CD4-positive, alpha-beta T cell (primary cell): ENCODE results near the gene TMEM168. TPM values are rescaled to one million over a fixed set of nuclear protein-coding genes. Genes with fewer than 3 reads are reported as not detected.

Experiments
- ATAC-seq: fragments of 200-7000 bp; cut with Tn5 transposase; one replicate; pipeline ENCODE4 v1.10.0; 2022; ENCODE audit warnings: mild to moderate bottlenecking; ENCODE audit not compliant: poor library complexity
- CTCF ChIA-PET: fragments of 350-600 bp; sonication (Branson Sonifier 250); formaldehyde crosslinking; loops from one replicate; lab custom pipeline; 2021; ENCODE audit warnings: antibody characterized with exemption, inconsistent platforms; lab: Charles Lee
- POLR2A ChIA-PET: fragments of 350-600 bp; sonication (Branson Sonifier 250); formaldehyde crosslinking; loops from one replicate; lab custom pipeline; 2021; ENCODE audit warnings: antibody characterized with exemption, inconsistent platforms; lab: Charles Lee
- DNase-seq, 14 experiments: peaks; one replicate each; pipeline ENCODE4 v3.0.0-alpha.2; 2013 to 2020; ENCODE audit warnings: mixed read lengths in 2 of 14
- H3K27ac ChIP-seq, 2 donors: one replicate each; pipeline versions ENCODE4 v1.5.1 to v1.7.0; 2013; ENCODE audit warnings: low read length in 2 of 2, low read depth in 1 of 2, mild to moderate bottlenecking in 1 of 2
- H3K27me3 ChIP-seq, 2 experiments: 1 replicate in 1 of 2; 2 replicates in 1 of 2; pipeline versions ENCODE4 v1.6.1 to v1.7.0; 2013; ENCODE audit warnings: low read length in 2 of 2, control low read depth in 1 of 2, mild to moderate bottlenecking in 1 of 2, moderate library complexity in 1 of 2; ENCODE audit not compliant: insufficient read depth in 2 of 2, control insufficient read depth in 1 of 2
- H3K36me3 ChIP-seq: one replicate; pipeline ENCODE4 v1.6.1; 2013; ENCODE audit warnings: low read length, control low read depth; ENCODE audit not compliant: insufficient read depth
- H3K4me1 ChIP-seq: one replicate; pipeline ENCODE4 v1.6.1; 2013; ENCODE audit warnings: low read length, control low read depth; ENCODE audit not compliant: insufficient read depth
- H3K4me3 ChIP-seq: one replicate; pipeline ENCODE4 v1.5.1; 2013; ENCODE audit warnings: mild to moderate bottlenecking, low read length, moderate library complexity
- H3K9me3 ChIP-seq, 2 experiments: 1 replicate in 1 of 2; 2 replicates in 1 of 2; pipeline versions ENCODE4 v1.6.1 to v1.7.0; 2013; ENCODE audit warnings: low read length in 2 of 2, mild to moderate bottlenecking in 2 of 2, control low read depth in 1 of 2, moderate library complexity in 1 of 2; ENCODE audit not compliant: control insufficient read depth in 1 of 2, insufficient read depth in 1 of 2
- H3K27ac Mint-ChIP-seq: one replicate; pipeline ENCODE4 v1.8.0; 2020; ENCODE audit warnings: mixed read lengths
- H3K27me3 Mint-ChIP-seq: one replicate; pipeline ENCODE4 v1.8.0; 2021; ENCODE audit warnings: mixed read lengths
- H3K36me3 Mint-ChIP-seq: one replicate; pipeline ENCODE4 v1.8.0; 2021; ENCODE audit warnings: low read depth, mixed read lengths
- H3K4me1 Mint-ChIP-seq: one replicate; pipeline ENCODE4 v1.8.0; 2021; ENCODE audit warnings: low read depth, mixed read lengths
- H3K4me3 Mint-ChIP-seq: one replicate; pipeline ENCODE4 v1.8.0; 2020; ENCODE audit warnings: mild to moderate bottlenecking, mixed read lengths
- H3K9me3 Mint-ChIP-seq: one replicate; pipeline ENCODE4 v1.8.0; 2020; ENCODE audit warnings: mixed read lengths
- intact Hi-C, 2 experiments: fragments of 100-400 bp; cut with DNase I in 1 of 2; cut with micrococcal nuclease in 1 of 2; formaldehyde crosslinking; loops; one replicate each; pipeline versions ENCODE4 v1.15.1 to v1.9.0; 2023 to 2025; cut with DNase I, micrococcal nuclease
- total RNA-seq, 174 experiments: library from RNA in 2 of 174; stranded (reverse) in 2 of 174; gene quantifications; one replicate each; pipeline ENCODE4 v1.2.3 and lab custom pipeline; 2021 to 2026
- TF ChIP-seq, protein P1 (sequence below): fragments of 200-600 bp; IDR thresholded peaks from one replicate; pipeline ENCODE4 v1.8.0; 2022; ENCODE audit warnings: antibody characterized with exemption, mild to moderate bottlenecking

Gene TMEM168
- total RNA-seq, 2 experiments from 2014 or later = 11.5 to 11.9 TPM

DNA sequence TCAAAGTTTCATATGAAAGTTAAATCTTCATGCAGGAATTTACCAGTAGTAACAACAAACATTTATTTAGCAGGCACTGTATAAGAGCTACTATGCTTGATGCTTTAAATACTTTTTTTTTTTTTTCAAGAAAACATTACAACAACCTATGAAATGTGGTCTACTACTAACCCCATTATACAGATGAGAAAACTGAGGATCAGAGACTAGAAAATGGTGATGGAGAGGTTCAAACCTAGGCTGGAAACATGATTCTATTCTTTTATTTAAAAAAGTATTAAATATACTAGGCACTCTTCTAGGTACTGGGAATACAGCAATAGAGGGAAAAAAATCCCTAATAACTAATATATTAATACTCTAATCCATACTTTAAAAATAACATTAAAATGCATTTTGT lies 40.6 kb upstream of the TMEM168 start:
- peaks cover 92% of the 10 kb centered on the region for H3K36me3 Mint-ChIP-seq
- no peak overlapping the region for H3K27ac Mint-ChIP-seq
- Histone ChIP-seq H3K4me3 (no peak overlapping the region), H3K9me3 (peaks cover 0 to 25% of the 10 kb centered on the region in 2 experiments), H3K36me3 (peaks cover 31% of the 10 kb centered on the region), H3K27me3 (no peaks in the 10 kb centered on the region), H3K4me1 (no peaks in the 10 kb centered on the region), H3K27ac (no peak overlapping the region)
- no peaks in the 10 kb centered on the region for H3K4me1 Mint-ChIP-seq
- CTCF ChIA-PET = no interaction called here
- TF ChIP-seq, protein P1, sequence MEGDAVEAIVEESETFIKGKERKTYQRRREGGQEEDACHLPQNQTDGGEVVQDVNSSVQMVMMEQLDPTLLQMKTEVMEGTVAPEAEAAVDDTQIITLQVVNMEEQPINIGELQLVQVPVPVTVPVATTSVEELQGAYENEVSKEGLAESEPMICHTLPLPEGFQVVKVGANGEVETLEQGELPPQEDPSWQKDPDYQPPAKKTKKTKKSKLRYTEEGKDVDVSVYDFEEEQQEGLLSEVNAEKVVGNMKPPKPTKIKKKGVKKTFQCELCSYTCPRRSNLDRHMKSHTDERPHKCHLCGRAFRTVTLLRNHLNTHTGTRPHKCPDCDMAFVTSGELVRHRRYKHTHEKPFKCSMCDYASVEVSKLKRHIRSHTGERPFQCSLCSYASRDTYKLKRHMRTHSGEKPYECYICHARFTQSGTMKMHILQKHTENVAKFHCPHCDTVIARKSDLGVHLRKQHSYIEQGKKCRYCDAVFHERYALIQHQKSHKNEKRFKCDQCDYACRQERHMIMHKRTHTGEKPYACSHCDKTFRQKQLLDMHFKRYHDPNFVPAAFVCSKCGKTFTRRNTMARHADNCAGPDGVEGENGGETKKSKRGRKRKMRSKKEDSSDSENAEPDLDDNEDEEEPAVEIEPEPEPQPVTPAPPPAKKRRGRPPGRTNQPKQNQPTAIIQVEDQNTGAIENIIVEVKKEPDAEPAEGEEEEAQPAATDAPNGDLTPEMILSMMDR = no peak
- POLR2A ChIA-PET = no interaction called here
- intact Hi-C loops = no loop called here
- no peak for ATAC-seq
- H3K4me3 Mint-ChIP-seq = no peak overlapping the region
- no peaks in the 10 kb centered on the region for H3K27me3 Mint-ChIP-seq
- no peak for DNase-seq
- peaks cover 8% of the 10 kb centered on the region for H3K9me3 Mint-ChIP-seq

GRCh38 chr7:112828696-112829095 lies 38.5 kb upstream of the TMEM168 start:
- no peak overlapping the region for H3K4me3 Mint-ChIP-seq
- peaks cover 0 to 25% of the 10 kb centered on the region in 2 experiments for H3K9me3 ChIP-seq
- H3K4me1 Mint-ChIP-seq = no peaks in the 10 kb centered on the region
- H3K36me3 ChIP-seq = peaks cover 31% of the 10 kb centered on the region
- intact Hi-C loops = no loop called here
- ATAC-seq = no peak
- H3K9me3 Mint-ChIP-seq = peaks cover 8% of the 10 kb centered on the region
- ChIA-PET CTCF (no interaction called here), POLR2A (no interaction called here)
- H3K27me3 ChIP-seq = no peaks in the 10 kb centered on the region
- no peaks in the 10 kb centered on the region for H3K4me1 ChIP-seq
- H3K4me3 ChIP-seq = no peak overlapping the region
- H3K27me3 Mint-ChIP-seq = no peaks in the 10 kb centered on the region
- peaks cover 94% of the 10 kb centered on the region for H3K36me3 Mint-ChIP-seq
- TF ChIP-seq, protein P1 = no peak
- DNase-seq = no peak
- H3K27ac ChIP-seq = no peak overlapping the region
- H3K27ac Mint-ChIP-seq = no peak overlapping the region

GRCh38 chr7:112821345-112821744 lies 31.2 kb upstream of the TMEM168 start:
- intact Hi-C loops = no loop called here
- Mint-ChIP-seq H3K27me3 (no peaks in the 10 kb centered on the region), H3K4me3 (no peak overlapping the region), H3K4me1 (no peaks in the 10 kb centered on the region), H3K36me3 (peaks cover 83% of the 10 kb centered on the region), H3K9me3 (peaks cover 6% of the 10 kb centered on the region), H3K27ac (no peak overlapping the region)
- no peak for ATAC-seq
- TF ChIP-seq, protein P1 = no peak
- CTCF ChIA-PET = no interaction called here
- H3K36me3 ChIP-seq = no peaks in the 10 kb centered on the region
- no peak overlapping the region for H3K4me3 ChIP-seq
- peaks cover 1 to 3% of the 10 kb centered on the region in 2 experiments for H3K9me3 ChIP-seq
- POLR2A ChIA-PET = no interaction called here
- no peak for DNase-seq
- H3K27ac ChIP-seq = no peak overlapping the region
- H3K4me1 ChIP-seq = no peaks in the 10 kb centered on the region
- H3K27me3 ChIP-seq = no peaks in the 10 kb centered on the region
